ENCODE measurements around the gene AUH.

The AUH gene

GRCh38 chr9:91164724-91165520 is 196.8 kb downstream of the AUH start:
- DNase-seq (ENCODE audit: low read depth) = peak; percentile 94
